Naive B cell (primary cell): Measurements from ENCODE around the gene FBXL13. TPM values are rescaled to one million over a fixed set of nuclear protein-coding genes. Genes with fewer than 3 reads are reported as not detected.
A peak's percentile ranks its signal among the peaks of the same experiment; 100 is the strongest.
"Not testable (repeated sequence)": the region's sequence is repeated elsewhere in the genome, so short reads cannot be mapped to it uniquely, and the experiment has no call there.

Experiments used
- ATAC-seq, 2 donors: fragments of 150-1000 bp; cut with Tn5 transposase; 2 replicates each; pipeline ENCODE4 v1.10.0; 2021; ENCODE audit warnings: low read depth in 2 of 2, mild to moderate bottlenecking in 2 of 2, moderate library complexity in 2 of 2
- DNase-seq: peaks from one replicate; pipeline ENCODE4 v3.0.0; 2022
- H3K27ac Mint-ChIP-seq, 6 donors: one replicate each; pipeline ENCODE4 v1.8.0; 2020 to 2022; ENCODE audit warnings: mild to moderate bottlenecking in 6 of 6, mixed read lengths in 6 of 6, moderate library complexity in 5 of 6, inconsistent platforms in 2 of 6
- H3K27me3 Mint-ChIP-seq, 3 donors: one replicate each; pipeline ENCODE4 v1.8.0; 2021 to 2022; ENCODE audit warnings: mixed read lengths in 3 of 3, mild to moderate bottlenecking in 1 of 3
- H3K36me3 Mint-ChIP-seq, 2 donors: one replicate each; pipeline ENCODE4 v1.8.0; 2020 to 2022; ENCODE audit warnings: mixed read lengths in 2 of 2, inconsistent platforms in 1 of 2, mild to moderate bottlenecking in 1 of 2
- H3K4me1 Mint-ChIP-seq, 3 donors: one replicate each; pipeline ENCODE4 v1.8.0; 2020 to 2022; ENCODE audit warnings: mixed read lengths in 3 of 3, inconsistent platforms in 1 of 3, mild to moderate bottlenecking in 1 of 3, moderate library complexity in 1 of 3
- H3K4me3 Mint-ChIP-seq, 8 donors: one replicate each; pipeline ENCODE4 v1.8.0; 2020 to 2022; ENCODE audit warnings: mild to moderate bottlenecking in 8 of 8, mixed read lengths in 8 of 8, moderate library complexity in 8 of 8, inconsistent platforms in 2 of 8
- H3K9me3 Mint-ChIP-seq, 7 donors: one replicate each; pipeline ENCODE4 v1.8.0; 2020 to 2022; ENCODE audit warnings: mixed read lengths in 7 of 7, mild to moderate bottlenecking in 5 of 7, inconsistent platforms in 2 of 7, moderate library complexity in 1 of 7
- polyA plus RNA-seq, 6 donors: library from polyadenylated mRNA; unstranded; fragments of 300-500 nt; fragmentation: Illumina TruSeq; gene quantifications; one replicate each; pipeline ENCODE4 v1.2.3, GENCODE V29; 2021; ENCODE audit warnings: low read depth in 6 of 6

FBXL13 gene
- polyA plus RNA-seq, 6 donors from 2014 or later, result 0.45 to 1.8 (median 0.72) TPM; not detected in 1

DNA sequence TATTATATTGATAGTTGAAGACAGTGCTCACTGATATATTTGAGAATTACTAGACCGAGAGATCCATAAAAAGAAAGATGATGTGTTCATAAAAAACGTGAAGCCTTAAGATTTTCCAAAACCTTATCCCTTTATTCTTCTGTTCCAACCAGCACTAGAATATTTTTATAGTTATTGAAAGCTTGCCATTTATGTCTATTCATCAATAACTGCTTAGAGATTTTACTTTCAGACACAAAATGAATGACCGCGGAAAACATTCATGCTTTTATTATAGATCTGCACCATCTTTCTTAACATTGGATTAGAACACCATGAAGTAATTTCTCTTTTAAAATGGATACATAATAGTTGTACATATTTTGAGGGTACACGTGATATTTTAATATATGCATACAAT is 77.6 kb downstream of the FBXL13 start:
- H3K36me3 Mint-ChIP-seq, result peaks cover 8 to 15% of the 10 kb centered on the region in 2 donors
- ATAC-seq (no peak), DNase-seq (no peak)
- H3K9me3 Mint-ChIP-seq, result peaks cover 4 to 17% (median 11%) of the 10 kb centered on the region in 7 donors
- no peak overlapping the region for H3K27ac Mint-ChIP-seq
- H3K4me3 Mint-ChIP-seq, result no peak overlapping the region
- H3K4me1 Mint-ChIP-seq, result no peaks in the 10 kb centered on the region
- no peaks in the 10 kb centered on the region for H3K27me3 Mint-ChIP-seq

GRCh38 chr7:102995609-102996008 is 79.0 kb downstream of the FBXL13 start:
- H3K4me1 Mint-ChIP-seq, ATAC-seq, H3K36me3 Mint-ChIP-seq, H3K27me3 Mint-ChIP-seq, H3K4me3 Mint-ChIP-seq, DNase-seq, H3K27ac Mint-ChIP-seq, H3K9me3 Mint-ChIP-seq: not testable (repeated sequence)

DNA sequence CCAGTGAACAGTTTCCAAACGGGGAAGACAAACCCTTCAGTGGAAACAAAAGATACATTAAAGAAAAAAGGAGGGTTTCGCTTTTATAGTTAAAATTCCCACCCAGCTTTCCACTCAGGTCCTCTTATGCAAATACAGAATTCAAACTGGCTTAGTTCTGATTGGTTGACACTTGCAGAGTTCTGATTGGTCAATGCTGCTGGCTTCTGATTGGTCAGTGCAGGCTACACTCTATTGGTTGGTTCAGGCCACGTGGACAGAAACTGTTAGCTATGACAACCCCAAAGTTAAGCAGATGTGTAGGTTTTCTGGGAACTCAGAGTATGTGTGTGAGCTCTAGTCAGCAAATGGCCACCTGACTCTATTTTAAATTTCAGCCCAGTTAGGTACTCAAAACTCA is 80.0 kb downstream of the FBXL13 start:
- Mint-ChIP-seq H3K9me3 (peaks cover 0 to 2% (median 0%) of the 10 kb centered on the region in 7 donors), H3K27me3 (no peaks in the 10 kb centered on the region), H3K4me3 (no peak overlapping the region), H3K4me1 (no peaks in the 10 kb centered on the region), H3K27ac (no peak overlapping the region), H3K36me3 (no peaks in the 10 kb centered on the region)
- no peak for DNase-seq
- no peak for ATAC-seq

DNA sequence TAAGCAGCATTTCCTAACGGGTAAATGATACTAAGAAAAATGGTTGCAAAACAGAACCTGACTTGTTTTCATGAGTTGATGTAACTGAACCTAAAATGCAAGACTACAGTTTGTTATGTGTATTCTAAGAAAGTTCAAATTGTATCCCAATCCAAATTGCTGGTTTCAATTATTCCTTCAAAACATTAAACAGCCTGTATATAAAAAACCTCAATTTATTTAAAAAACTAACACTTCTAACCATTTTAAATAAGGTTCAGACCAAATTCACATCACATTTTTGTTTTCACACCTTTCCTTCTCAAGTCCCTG is 80.9 kb downstream of the FBXL13 start:
- Mint-ChIP-seq H3K36me3 (no peaks in the 10 kb centered on the region), H3K9me3 (no peaks in the 10 kb centered on the region), H3K4me3 (no peak overlapping the region), H3K27me3 (no peaks in the 10 kb centered on the region), H3K4me1 (peaks cover 0 to 6% (median 0%) of the 10 kb centered on the region in 3 donors), H3K27ac (no peak overlapping the region)
- ATAC-seq, result no peak
- no peak for DNase-seq

DNA sequence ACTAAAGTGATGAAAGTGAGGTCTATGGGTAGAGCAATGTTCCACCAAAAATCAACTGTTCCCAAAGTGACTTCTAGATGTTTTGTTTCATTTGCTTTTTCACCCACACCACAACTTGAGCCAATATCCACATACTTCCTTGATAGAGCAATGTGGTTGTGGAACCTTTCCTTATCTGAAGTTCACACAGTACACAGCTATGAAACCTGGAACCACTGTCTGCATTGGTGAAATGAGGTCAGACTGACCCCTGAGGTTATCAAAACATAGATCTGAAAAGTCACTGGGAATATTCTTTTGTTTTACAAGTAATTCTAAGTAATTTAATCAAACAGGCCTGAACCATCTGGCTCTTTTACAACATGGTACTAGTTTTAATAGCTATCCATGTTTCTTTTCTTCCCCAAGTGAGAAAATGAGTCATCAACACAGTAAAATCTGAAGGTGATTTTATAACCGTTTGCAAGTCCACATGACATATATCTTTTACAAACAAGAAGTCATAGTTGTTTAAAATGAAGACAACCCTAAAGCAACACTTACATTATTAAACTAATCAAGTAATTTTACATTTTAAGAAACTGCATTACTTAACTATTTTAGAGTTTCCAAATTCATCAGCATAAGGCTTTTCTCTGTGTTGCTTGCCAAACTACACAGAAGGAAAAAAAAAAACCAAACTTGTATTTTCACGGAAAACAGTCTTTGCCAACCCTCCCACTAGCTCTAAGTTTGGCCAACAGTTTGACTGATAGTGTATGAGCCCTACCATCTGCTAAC is 81.5 kb downstream of the FBXL13 start:
- H3K9me3 Mint-ChIP-seq, result no peaks in the 10 kb centered on the region
- H3K4me1 Mint-ChIP-seq, result peaks cover 0 to 7% (median 0%) of the 10 kb centered on the region in 3 donors
- ATAC-seq (no peak), DNase-seq (no peak)
- no peaks in the 10 kb centered on the region for H3K36me3 Mint-ChIP-seq
- H3K4me3 Mint-ChIP-seq, result no peak overlapping the region
- no peak overlapping the region for H3K27ac Mint-ChIP-seq
- H3K27me3 Mint-ChIP-seq, result no peaks in the 10 kb centered on the region

DNA sequence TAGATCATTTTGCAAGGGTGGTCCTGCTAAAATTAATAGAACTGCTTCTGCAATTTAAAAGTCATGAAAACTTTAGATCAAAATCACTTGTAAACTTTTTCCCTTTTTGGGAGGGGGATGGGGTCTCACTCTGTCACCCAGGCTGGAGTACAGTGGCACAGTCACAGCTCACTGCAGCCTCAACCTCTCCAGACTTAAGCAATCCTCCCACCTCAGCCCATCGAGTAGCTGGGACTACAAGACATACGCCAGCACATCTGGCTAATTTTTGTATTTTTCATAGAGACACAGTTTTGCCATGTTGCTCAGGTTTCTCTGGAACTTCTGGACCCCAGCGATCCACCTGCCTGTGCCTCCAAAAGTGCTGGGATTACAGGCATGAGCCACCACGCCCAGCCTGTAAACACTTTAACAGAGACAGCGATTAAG is 82.1 kb downstream of the FBXL13 start:
- Mint-ChIP-seq H3K27me3 (no peaks in the 10 kb centered on the region), H3K27ac (no peak overlapping the region), H3K36me3 (no peaks in the 10 kb centered on the region), H3K9me3 (no peaks in the 10 kb centered on the region), H3K4me1 (peaks cover 0 to 7% (median 0%) of the 10 kb centered on the region in 3 donors), H3K4me3 (no peak overlapping the region)
- DNase-seq (no peak), ATAC-seq (no peak)

- no peaks in the 10 kb centered on the region for H3K27me3 Mint-ChIP-seq
- no peak for DNase-seq
- H3K9me3 Mint-ChIP-seq, result no peaks in the 10 kb centered on the region
- H3K27ac Mint-ChIP-seq, result no peak overlapping the region
- no peak for ATAC-seq
- H3K4me3 Mint-ChIP-seq, result peak overlapping the region in 1 of 8 donors; percentile 19
- no peaks in the 10 kb centered on the region for H3K36me3 Mint-ChIP-seq
- H3K4me1 Mint-ChIP-seq, result peaks cover 0 to 7% (median 0%) of the 10 kb centered on the region in 3 donors
Observed at GRCh38 chr7:102991540-102992214, 82.9 kb downstream of the FBXL13 start.

- ATAC-seq (no peak), DNase-seq (no peak)
- Mint-ChIP-seq H3K27ac (no peak overlapping the region), H3K9me3 (no peaks in the 10 kb centered on the region), H3K36me3 (no peaks in the 10 kb centered on the region), H3K27me3 (no peaks in the 10 kb centered on the region), H3K4me1 (peaks cover 0 to 7% (median 0%) of the 10 kb centered on the region in 3 donors), H3K4me3 (no peak overlapping the region)
Observed at GRCh38 chr7:102991077-102991539, 83.5 kb downstream of the FBXL13 start.

- Mint-ChIP-seq H3K36me3 (no peaks in the 10 kb centered on the region), H3K27ac (no peak overlapping the region)
- ATAC-seq, result no peak
Observed at GRCh38 chr7:102990642-102991041, 84.0 kb downstream of the FBXL13 start.

GRCh38 chr7:102988631-102989560 is 85.7 kb downstream of the FBXL13 start:
- H3K4me3 Mint-ChIP-seq, result no peak overlapping the region
- no peak for ATAC-seq
- DNase-seq, result no peak
- peaks cover 0 to 7% (median 0%) of the 10 kb centered on the region in 3 donors for H3K4me1 Mint-ChIP-seq
- H3K27me3 Mint-ChIP-seq, result no peaks in the 10 kb centered on the region
- no peaks in the 10 kb centered on the region for H3K9me3 Mint-ChIP-seq
- H3K27ac Mint-ChIP-seq, result no peak overlapping the region
- no peaks in the 10 kb centered on the region for H3K36me3 Mint-ChIP-seq

More at GRCh38 chr7:102990642-102991041, 84.0 kb downstream of the FBXL13 start:
- DNase-seq, result no peak
- Mint-ChIP-seq H3K4me3 (no peak overlapping the region), H3K27me3 (no peaks in the 10 kb centered on the region), H3K9me3 (no peaks in the 10 kb centered on the region), H3K4me1 (peaks cover 0 to 7% (median 0%) of the 10 kb centered on the region in 3 donors)

DNA sequence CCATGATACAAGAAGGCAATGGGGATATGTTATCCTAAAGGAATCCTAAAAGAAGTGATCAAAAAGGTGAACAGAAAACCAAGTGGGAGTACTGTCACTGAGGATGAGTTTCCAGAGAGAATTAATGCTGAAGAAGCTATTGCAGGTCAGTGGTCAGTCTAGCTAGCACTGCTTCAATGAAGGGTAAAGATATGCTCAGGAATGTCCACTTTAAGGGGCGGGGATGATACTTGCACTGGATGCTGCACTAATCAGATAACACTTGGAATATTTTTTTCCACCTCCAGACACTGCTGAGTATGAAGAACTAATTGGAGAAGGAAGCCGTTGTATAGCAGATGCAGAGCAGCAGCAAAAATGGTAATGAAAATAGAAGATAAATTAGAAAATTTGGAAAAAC is 86.5 kb downstream of the FBXL13 start:
- H3K27me3 Mint-ChIP-seq, result no peaks in the 10 kb centered on the region
- DNase-seq (no peak), ATAC-seq (no peak)
- no peaks in the 10 kb centered on the region for H3K36me3 Mint-ChIP-seq
- peaks cover 0 to 7% (median 0%) of the 10 kb centered on the region in 3 donors for H3K4me1 Mint-ChIP-seq
- H3K27ac Mint-ChIP-seq, result peak overlapping the region in 1 of 6 donors; percentile 64
- no peak overlapping the region for H3K4me3 Mint-ChIP-seq
- no peaks in the 10 kb centered on the region for H3K9me3 Mint-ChIP-seq

DNA sequence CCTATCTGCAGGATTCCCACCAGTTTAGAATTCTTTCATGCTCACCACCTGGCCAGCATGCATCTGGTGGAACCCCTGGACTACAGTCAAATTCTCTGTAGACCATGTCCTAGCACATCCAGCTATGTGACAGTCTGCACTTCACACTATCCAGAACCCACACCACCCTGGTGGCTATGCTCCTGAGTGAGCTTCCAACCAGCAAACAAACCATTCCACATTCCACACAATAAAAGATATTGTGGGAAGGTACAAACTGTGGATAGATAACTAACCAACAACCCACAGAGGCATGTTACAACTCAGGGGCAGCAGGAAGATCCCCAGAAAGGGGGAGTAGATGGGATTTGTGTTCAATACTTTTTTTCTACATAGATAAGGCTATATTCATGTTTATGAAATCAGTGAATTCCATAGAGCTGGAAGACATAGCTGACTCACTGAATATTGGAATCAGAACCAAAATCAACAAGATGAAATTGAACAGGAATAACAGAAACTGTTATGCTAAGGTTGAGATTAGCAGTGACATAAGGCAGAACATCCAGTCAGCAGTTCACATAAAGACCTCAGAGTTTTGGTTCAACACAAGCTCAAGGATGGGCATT is 89.3 kb downstream of the FBXL13 start:
- Mint-ChIP-seq H3K9me3 (peaks cover 0 to 3% (median 0%) of the 10 kb centered on the region in 7 donors), H3K36me3 (no peaks in the 10 kb centered on the region), H3K27ac (no peak overlapping the region), H3K4me1 (peaks cover 0 to 7% (median 0%) of the 10 kb centered on the region in 3 donors), H3K4me3 (no peak overlapping the region), H3K27me3 (no peaks in the 10 kb centered on the region)
- ATAC-seq (no peak), DNase-seq (no peak)

GRCh38 chr7:102983602-102984001 is 91.0 kb downstream of the FBXL13 start:
- ATAC-seq, result no peak
- H3K4me1 Mint-ChIP-seq, result peaks cover 0 to under 1% (median 0%) of the 10 kb centered on the region in 3 donors
- no peak overlapping the region for H3K4me3 Mint-ChIP-seq
- H3K36me3 Mint-ChIP-seq, result no peaks in the 10 kb centered on the region
- peaks cover 0 to 3% (median 0%) of the 10 kb centered on the region in 7 donors for H3K9me3 Mint-ChIP-seq
- no peak overlapping the region for H3K27ac Mint-ChIP-seq
- no peaks in the 10 kb centered on the region for H3K27me3 Mint-ChIP-seq
- DNase-seq, result no peak
